ENCODE data around the gene GNS.

DNA sequence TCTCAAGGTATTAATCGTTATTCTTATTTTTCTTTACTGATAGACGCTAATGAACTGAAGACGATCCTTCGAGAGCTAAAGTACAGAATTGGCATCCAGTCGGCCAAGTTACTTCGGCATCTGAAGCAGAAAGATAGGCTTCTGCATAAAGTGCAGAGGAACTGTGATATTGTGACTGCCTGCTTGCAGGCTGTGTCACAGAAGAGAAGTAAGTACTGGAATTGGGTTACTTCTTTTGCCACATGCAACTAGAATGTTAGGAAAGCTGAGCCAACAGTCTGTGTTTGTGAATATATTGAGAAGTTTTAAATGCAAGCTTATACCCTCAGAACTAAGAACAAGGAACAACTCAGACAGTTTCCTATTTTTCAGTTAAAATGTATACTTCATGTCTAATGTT, 26.6 kb upstream of the GNS start:
- TF ChIP-seq, protein P1, sequence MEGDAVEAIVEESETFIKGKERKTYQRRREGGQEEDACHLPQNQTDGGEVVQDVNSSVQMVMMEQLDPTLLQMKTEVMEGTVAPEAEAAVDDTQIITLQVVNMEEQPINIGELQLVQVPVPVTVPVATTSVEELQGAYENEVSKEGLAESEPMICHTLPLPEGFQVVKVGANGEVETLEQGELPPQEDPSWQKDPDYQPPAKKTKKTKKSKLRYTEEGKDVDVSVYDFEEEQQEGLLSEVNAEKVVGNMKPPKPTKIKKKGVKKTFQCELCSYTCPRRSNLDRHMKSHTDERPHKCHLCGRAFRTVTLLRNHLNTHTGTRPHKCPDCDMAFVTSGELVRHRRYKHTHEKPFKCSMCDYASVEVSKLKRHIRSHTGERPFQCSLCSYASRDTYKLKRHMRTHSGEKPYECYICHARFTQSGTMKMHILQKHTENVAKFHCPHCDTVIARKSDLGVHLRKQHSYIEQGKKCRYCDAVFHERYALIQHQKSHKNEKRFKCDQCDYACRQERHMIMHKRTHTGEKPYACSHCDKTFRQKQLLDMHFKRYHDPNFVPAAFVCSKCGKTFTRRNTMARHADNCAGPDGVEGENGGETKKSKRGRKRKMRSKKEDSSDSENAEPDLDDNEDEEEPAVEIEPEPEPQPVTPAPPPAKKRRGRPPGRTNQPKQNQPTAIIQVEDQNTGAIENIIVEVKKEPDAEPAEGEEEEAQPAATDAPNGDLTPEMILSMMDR (conservative IDR thresholded peaks at IDR 0.05; ENCODE audit: low read depth, low read length), result no peak
- TF ChIP-seq BHLHE40 (IDR thresholded peaks at IDR 0.05; ENCODE audit: low read depth, low read length) (no peak), RAD21 (IDR thresholded peaks at IDR 0.05; ENCODE audit: low read length) (no peak), RCOR1 (IDR thresholded peaks at IDR 0.05; ENCODE audit: insufficient replicate concordance, low read length) (no peak), POLR2A (IDR thresholded peaks at IDR 0.05; ENCODE audit: low read depth, low read length) (no peak)

All from IMR-90 (cell line).